Adipocyte (in vitro differentiated cells): Measurements from ENCODE around the gene SORL1.
"Not testable (repeated sequence)": the region's sequence is repeated elsewhere in the genome, so short reads cannot be mapped to it uniquely, and the experiment has no call there.

Experiments
- DNase-seq: peaks from one replicate; pipeline ENCODE4 v3.0.0-alpha.2; 2015; ENCODE audit warnings: low read depth
- H3K27me3 ChIP-seq: replicated peaks from 2 replicates; pipeline ENCODE4 v1.7.0; 2013; ENCODE audit warnings: mild to moderate bottlenecking, low read length, moderate library complexity; ENCODE audit not compliant: control insufficient read depth, insufficient read depth
- H3K36me3 ChIP-seq: 2 replicates; pipeline ENCODE4 v1.7.0; 2013; ENCODE audit warnings: low read length, mild to moderate bottlenecking, moderate library complexity; ENCODE audit not compliant: control insufficient read depth, insufficient read depth, severe bottlenecking
- H3K4me1 ChIP-seq: 2 replicates; pipeline ENCODE4 v1.7.0; 2013; ENCODE audit warnings: mild to moderate bottlenecking, low read length, moderate library complexity; ENCODE audit not compliant: control insufficient read depth, insufficient read depth
- H3K4me3 ChIP-seq: 2 replicates; pipeline ENCODE4 v1.7.0; 2013; ENCODE audit warnings: mild to moderate bottlenecking, low read length, moderate library complexity
- H3K9ac ChIP-seq: 2 replicates; pipeline ENCODE4 v1.7.0; 2013; ENCODE audit warnings: mild to moderate bottlenecking, low read length, moderate library complexity
- H3K9me3 ChIP-seq: 2 replicates; pipeline ENCODE4 v1.7.0; 2013; ENCODE audit warnings: mild to moderate bottlenecking, low read length, moderate library complexity; ENCODE audit not compliant: control insufficient read depth

The SORL1 gene, protein sequence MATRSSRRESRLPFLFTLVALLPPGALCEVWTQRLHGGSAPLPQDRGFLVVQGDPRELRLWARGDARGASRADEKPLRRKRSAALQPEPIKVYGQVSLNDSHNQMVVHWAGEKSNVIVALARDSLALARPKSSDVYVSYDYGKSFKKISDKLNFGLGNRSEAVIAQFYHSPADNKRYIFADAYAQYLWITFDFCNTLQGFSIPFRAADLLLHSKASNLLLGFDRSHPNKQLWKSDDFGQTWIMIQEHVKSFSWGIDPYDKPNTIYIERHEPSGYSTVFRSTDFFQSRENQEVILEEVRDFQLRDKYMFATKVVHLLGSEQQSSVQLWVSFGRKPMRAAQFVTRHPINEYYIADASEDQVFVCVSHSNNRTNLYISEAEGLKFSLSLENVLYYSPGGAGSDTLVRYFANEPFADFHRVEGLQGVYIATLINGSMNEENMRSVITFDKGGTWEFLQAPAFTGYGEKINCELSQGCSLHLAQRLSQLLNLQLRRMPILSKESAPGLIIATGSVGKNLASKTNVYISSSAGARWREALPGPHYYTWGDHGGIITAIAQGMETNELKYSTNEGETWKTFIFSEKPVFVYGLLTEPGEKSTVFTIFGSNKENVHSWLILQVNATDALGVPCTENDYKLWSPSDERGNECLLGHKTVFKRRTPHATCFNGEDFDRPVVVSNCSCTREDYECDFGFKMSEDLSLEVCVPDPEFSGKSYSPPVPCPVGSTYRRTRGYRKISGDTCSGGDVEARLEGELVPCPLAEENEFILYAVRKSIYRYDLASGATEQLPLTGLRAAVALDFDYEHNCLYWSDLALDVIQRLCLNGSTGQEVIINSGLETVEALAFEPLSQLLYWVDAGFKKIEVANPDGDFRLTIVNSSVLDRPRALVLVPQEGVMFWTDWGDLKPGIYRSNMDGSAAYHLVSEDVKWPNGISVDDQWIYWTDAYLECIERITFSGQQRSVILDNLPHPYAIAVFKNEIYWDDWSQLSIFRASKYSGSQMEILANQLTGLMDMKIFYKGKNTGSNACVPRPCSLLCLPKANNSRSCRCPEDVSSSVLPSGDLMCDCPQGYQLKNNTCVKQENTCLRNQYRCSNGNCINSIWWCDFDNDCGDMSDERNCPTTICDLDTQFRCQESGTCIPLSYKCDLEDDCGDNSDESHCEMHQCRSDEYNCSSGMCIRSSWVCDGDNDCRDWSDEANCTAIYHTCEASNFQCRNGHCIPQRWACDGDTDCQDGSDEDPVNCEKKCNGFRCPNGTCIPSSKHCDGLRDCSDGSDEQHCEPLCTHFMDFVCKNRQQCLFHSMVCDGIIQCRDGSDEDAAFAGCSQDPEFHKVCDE (N-terminal part only)

DNA sequence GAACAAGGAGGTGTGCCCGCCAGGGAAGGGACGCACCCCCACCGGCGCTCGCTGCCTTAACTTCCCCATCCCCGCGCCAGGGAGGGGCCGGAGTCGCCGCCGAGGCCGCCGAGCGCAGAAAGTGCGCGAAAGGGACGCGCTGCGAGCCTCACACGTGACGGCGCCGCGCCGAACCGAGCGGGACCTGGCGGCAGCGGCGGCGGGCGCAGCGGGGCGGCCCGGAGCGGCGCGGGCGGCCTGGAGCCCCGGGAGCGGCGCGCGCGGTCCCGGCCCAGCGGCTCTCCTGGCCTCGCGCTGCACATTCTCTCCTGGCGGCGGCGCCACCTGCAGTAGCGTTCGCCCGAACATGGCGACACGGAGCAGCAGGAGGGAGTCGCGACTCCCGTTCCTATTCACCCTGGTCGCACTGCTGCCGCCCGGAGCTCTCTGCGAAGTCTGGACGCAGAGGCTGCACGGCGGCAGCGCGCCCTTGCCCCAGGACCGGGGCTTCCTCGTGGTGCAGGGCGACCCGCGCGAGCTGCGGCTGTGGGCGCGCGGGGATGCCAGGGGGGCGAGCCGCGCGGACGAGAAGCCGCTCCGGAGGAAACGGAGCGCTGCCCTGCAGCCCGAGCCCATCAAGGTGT, at the start of gene SORL1:
SORL1 (plus strand) TSS at position 329 of the 623 bp plus-strand sequence; CDS start at position 347, 18 bp downstream.
- Histone ChIP-seq H3K4me3 (peak within 1 kb of the TSS; percentile 78), H3K9ac (no peak within 1 kb of the TSS), H3K4me1 (peaks cover 7% of the 10 kb centered on the region), H3K27me3 (peaks cover 49% of the 10 kb centered on the region), H3K9me3 (peaks cover 7% of the 10 kb centered on the region), H3K36me3 (no peaks in the 10 kb centered on the region)
- DNase-seq, result peak; percentile 83

DNA sequence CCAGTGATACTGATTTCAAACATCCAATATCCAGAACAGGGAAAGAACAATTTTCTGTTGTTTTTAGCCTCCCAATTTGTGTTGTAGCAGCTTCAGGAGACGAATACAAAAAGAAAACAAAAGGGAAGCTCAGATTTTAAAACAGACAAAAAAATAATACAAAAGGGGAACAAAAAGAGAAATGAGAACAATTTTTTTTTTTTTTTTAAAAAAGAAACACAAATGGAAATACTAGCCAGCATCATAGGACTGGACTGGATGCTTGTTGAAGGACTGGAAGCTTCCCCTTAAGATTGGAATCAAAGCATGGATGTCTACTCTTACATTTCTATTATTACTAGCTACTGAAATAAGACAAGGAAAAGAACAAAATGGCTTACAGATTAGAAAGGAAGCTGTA, 46.5 kb upstream of the SORL1 start:
- H3K9me3 ChIP-seq, result peaks cover 22% of the 10 kb centered on the region
- H3K36me3 ChIP-seq, result no peaks in the 10 kb centered on the region
- H3K4me1 ChIP-seq, result no peaks in the 10 kb centered on the region
- no peak overlapping the region for H3K9ac ChIP-seq
- H3K27me3 ChIP-seq, result no peaks in the 10 kb centered on the region
- no peak overlapping the region for H3K4me3 ChIP-seq
- no peak for DNase-seq

DNA sequence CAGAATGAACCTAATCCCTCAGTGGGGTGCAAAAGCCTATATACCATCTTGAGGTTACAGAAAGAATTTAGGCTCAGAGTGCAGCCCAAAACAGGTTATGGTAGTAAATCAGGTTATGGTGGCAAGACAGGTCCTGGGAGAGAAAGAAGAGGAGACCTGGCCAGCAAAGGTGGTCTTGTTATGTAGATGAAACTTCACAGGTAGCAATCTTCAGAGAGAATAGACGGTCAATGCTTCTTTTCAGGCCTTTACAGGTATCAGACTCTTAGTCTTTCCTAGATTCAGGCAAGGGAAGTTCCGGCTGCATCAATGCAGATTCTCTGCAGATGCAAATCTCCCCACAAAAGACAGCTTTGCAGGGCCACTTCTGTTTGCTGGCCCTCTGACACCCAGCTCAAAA, 45.8 kb upstream of the SORL1 start:
- H3K4me1 ChIP-seq, result no peaks in the 10 kb centered on the region
- no peak for DNase-seq
- no peaks in the 10 kb centered on the region for H3K27me3 ChIP-seq
- peaks cover 19% of the 10 kb centered on the region for H3K9me3 ChIP-seq
- H3K4me3 ChIP-seq, result no peak overlapping the region
- H3K36me3 ChIP-seq, result no peaks in the 10 kb centered on the region
- H3K9ac ChIP-seq, result no peak overlapping the region

DNA sequence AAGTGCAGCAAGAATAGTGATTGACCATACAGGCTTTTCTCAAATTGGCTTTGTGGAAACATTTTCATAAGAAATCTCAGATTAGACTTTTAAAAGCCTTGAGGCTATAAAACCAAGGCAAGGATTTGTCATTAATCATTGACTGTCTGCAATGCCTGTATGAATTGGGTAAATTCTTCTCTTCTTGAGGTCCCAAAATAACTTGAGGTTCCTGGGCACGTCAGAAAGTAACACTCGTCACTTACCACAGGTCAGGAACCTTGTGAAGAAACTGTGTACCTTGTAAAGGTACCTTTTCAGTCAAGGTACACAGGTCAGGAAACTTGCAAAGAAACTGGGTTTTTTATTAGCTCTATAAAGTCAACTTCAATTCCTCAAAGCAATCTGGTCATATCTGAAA, 43.3 kb upstream of the SORL1 start:
- Histone ChIP-seq H3K4me3 (no peak overlapping the region), H3K9me3 (peaks cover 4% of the 10 kb centered on the region), H3K9ac (no peak overlapping the region), H3K36me3 (no peaks in the 10 kb centered on the region), H3K27me3 (no peaks in the 10 kb centered on the region), H3K4me1 (no peaks in the 10 kb centered on the region)
- no peak for DNase-seq

DNA sequence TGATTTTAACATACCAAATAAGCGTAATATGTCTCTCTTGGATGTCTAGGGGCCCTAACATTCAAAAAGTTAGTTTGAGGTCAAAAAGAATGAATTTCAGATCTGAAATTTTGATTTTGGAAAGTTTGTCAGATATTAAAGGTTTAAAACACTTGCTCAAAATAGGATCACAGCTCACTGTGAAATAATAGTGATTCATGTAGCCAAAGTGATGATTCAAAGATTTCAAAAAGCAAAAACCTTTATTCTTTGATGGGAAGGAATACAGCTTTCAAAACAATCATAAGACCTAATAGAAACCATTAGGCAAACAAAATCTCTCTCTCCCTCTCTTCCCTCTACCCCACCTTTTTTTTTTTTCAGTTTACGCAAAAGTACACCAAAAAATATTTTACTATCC, 42.1 kb upstream of the SORL1 start:
- H3K4me3 ChIP-seq, H3K9ac ChIP-seq, H3K4me1 ChIP-seq, DNase-seq, H3K36me3 ChIP-seq, H3K9me3 ChIP-seq, H3K27me3 ChIP-seq: not testable (repeated sequence)

DNA sequence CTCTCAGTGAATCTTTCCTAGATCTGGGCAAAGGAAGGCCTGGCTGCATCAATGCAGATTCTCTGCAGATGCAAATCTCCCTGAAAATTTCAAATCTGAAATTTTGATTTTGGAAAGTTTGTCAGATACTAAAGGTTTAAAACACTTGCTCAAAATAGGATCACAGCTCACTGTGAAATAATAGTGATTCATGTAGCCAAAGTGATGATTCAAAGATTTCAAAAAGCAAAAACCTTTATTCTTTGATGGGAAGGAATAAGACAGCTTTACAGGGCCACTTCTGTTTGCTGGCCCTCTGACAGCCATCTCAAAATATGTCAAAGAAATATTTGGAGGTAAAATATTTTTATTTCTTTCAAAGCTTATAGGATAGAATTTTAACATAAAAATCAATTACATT, 40.8 kb upstream of the SORL1 start:
- not testable (repeated sequence) for H3K27me3 ChIP-seq, DNase-seq, H3K36me3 ChIP-seq, H3K4me1 ChIP-seq, H3K4me3 ChIP-seq, H3K9me3 ChIP-seq, H3K9ac ChIP-seq

DNA sequence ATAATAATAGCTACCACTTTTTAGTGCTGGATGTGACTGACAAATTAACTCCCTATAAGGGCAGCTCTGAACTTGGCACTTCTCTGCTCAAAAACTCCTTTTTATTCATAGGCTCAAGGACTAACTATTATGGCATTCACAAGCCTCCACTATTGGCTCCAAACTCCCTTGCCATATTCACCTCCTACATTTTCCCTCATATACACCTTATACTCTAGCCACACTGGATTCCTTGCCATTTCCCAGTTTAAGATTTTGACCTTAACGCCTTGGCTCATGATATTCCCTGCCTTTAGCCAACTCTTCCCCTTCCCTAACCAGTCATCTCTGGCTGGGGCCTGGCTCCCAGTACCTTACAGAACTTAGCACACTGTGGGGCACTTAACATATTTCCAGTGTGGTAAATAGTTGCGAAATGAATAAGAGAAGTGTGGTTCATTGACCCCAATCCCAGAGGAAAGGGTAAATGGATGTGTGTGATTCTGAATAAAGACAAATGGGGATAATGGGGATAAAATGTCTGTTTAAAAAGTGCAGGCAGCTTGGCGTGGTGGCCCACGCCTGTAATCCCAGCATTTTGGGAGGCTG, 40.0 kb upstream of the SORL1 start:
- Histone ChIP-seq H3K9me3 (no peaks in the 10 kb centered on the region), H3K9ac (no peak overlapping the region), H3K36me3 (no peaks in the 10 kb centered on the region), H3K4me1 (peaks cover 11% of the 10 kb centered on the region), H3K27me3 (no peaks in the 10 kb centered on the region), H3K4me3 (no peak overlapping the region)
- DNase-seq, result no peak

DNA sequence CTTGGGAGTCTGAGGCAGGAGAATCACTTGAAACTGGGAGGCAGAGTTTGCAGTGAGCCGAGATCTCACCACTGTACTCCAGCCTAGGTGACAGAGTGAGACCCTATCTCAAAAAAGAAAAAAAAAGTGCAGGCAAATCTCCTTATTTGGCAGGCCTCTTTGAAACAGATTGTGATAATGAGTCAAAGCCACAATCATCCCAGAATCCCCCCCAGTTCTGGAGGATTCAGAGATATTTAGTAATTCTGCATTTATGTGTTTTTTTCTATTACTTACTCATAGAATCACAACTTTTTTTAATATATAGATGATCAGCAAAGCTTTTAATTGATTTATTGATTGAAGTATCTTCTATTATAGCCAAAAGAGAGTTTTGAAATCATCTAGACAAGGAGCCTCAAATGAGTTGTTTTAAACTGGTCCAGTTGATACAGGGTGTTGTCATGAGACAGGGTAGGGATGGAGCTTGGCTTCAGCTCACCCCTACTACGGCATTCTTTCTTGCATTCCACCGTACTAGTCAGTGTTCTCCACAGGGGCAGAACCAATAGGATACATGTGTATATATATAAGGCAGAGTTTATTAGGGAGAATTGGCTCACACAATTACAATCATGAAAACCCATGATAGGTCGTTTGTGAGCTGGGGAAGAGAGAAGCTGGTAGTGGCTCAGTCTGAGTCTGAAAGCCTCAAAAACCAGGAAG, 39.3 kb upstream of the SORL1 start:
- DNase-seq, result no peak
- H3K36me3 ChIP-seq, result no peaks in the 10 kb centered on the region

DNA sequence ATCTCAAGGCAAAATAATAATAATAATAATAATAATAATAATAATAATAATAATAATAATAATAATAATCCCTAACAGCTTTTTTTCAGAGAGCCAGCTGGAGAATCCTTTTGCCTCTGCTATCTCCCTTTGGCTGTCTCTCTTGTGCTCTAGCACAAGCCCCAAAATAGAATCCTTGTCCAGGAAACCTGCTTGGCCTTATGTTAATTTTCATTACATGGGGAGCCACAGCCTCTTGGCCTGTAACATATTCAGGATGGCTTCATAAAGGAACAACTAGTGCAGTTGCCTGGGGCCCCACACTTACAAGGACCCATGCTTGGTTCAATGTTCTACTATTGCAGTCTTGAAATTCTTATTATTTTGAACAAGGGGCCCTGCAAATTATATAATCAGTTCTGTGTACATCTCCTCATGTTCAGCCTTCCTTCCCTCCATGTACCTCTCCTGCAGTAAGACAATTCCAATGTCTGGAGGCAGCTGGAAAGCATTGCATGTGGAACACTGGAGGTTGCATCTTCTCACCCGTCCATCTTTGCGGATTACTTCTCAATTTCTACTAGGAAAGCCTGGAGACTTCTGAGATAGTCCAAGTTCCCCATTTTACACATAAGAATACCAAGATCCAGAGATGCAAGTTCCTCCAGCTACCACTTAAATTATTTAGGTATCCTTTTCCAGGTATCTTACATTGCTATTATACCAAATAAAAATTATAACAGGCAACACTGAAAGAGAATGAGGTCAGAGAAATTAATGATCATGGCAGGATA, 37.8 kb upstream of the SORL1 start:
- H3K36me3 ChIP-seq, result no peaks in the 10 kb centered on the region
- no peak overlapping the region for H3K9ac ChIP-seq
- DNase-seq, result no peak
- H3K9me3 ChIP-seq, result no peaks in the 10 kb centered on the region
- H3K4me3 ChIP-seq, result no peak overlapping the region
- no peaks in the 10 kb centered on the region for H3K27me3 ChIP-seq
- peaks cover 19% of the 10 kb centered on the region for H3K4me1 ChIP-seq

More for the DNA sequence above, 39.3 kb upstream of the SORL1 start:
- Histone ChIP-seq H3K9ac (no peak overlapping the region), H3K4me3 (no peak overlapping the region), H3K27me3 (no peaks in the 10 kb centered on the region), H3K9me3 (no peaks in the 10 kb centered on the region), H3K4me1 (peaks cover 19% of the 10 kb centered on the region)
